HepG2 (cell line): ENCODE data around the gene METTL26. TPM values are rescaled to one million over a fixed set of nuclear protein-coding genes. Genes with fewer than 3 reads are reported as not detected.

Experiments used
- AKNA ChIP-seq: sonication (generic); formaldehyde crosslinking; IDR thresholded peaks from 2 replicates; pipeline ENCODE4 v1.4.0; 2020; ENCODE audit warnings: missing genetic modification reagents, borderline replicate concordance
- CC2D1A ChIP-seq: sonication (generic); formaldehyde crosslinking; IDR thresholded peaks from 2 replicates; pipeline ENCODE4 v1.8.1; 2023; ENCODE audit warnings: mild to moderate bottlenecking, missing genetic modification reagents
- CENPBD1 ChIP-seq: sonication (generic); formaldehyde crosslinking; IDR thresholded peaks from 2 replicates; pipeline ENCODE4 v1.8.0; 2022; ENCODE audit warnings: missing genetic modification reagents, low read depth, mild to moderate bottlenecking, borderline replicate concordance
- CREB1 ChIP-seq, 2 experiments: fragments of 450-650 bp in 1 of 2; IDR thresholded peaks; 2 replicates each; pipeline ENCODE4 v1.6.1; 2016 to 2017; ENCODE audit warnings: control low read depth in 1 of 2, mild to moderate bottlenecking in 1 of 2, missing compliant biosample characterization in 1 of 2, missing genetic modification characterization in 1 of 2
- MXD3 ChIP-seq: IDR thresholded peaks from 2 replicates; pipeline ENCODE4 v1.6.1; 2016; ENCODE audit warnings: mild to moderate bottlenecking, missing biosample characterization, missing genetic modification reagents
- NBN ChIP-seq: fragments of 450-650 bp; conservative IDR thresholded peaks from 2 replicates; pipeline ENCODE4 v1.6.1; 2017
- NCOR1 ChIP-seq: fragments of 200-600 bp; sonication (generic); IDR thresholded peaks from 2 replicates; pipeline ENCODE4 v1.7.0; 2017; ENCODE audit warnings: antibody characterized with exemption, low read length, borderline replicate concordance
- PBX3 ChIP-seq: sonication (generic); formaldehyde crosslinking; IDR thresholded peaks from 2 replicates; pipeline ENCODE4 v1.8.1; 2023; ENCODE audit warnings: missing genetic modification reagents, inconsistent platforms, borderline replicate concordance
- SIX4 ChIP-seq: sonication (generic); formaldehyde crosslinking; IDR thresholded peaks from 2 replicates; pipeline ENCODE4 v1.4.0; 2020; ENCODE audit warnings: missing genetic modification reagents
- SNRNP70 ChIP-seq: fragments of 200-400 bp; formaldehyde crosslinking; IDR thresholded peaks from 2 replicates; pipeline ENCODE4 v1.6.1; 2017; ENCODE audit warnings: mild to moderate bottlenecking, low read depth, low read length, moderate library complexity
- SRSF4 ChIP-seq: fragments of 200-400 bp; formaldehyde crosslinking; IDR thresholded peaks from one replicate; pipeline ENCODE4 v1.6.1; 2018; ENCODE audit warnings: mild to moderate bottlenecking, low read depth, low read length, moderate library complexity; ENCODE audit not compliant: poor library complexity, severe bottlenecking
- TEAD3 ChIP-seq: optimal IDR thresholded peaks from 2 replicates; pipeline ENCODE3; 2016; ENCODE audit warnings: borderline replicate concordance
- ZFP37 ChIP-seq: sonication (generic); formaldehyde crosslinking; IDR thresholded peaks from 2 replicates; pipeline ENCODE4 v1.4.0; 2020; ENCODE audit warnings: missing genetic modification reagents, borderline replicate concordance
- ZFP90 ChIP-seq: sonication (generic); formaldehyde crosslinking; IDR thresholded peaks from 2 replicates; pipeline ENCODE4 v1.8.0; 2022; ENCODE audit warnings: missing genetic modification reagents, mild to moderate bottlenecking, inconsistent platforms, borderline replicate concordance
- ZNF30 ChIP-seq: sonication (generic); formaldehyde crosslinking; IDR thresholded peaks from 2 replicates; pipeline ENCODE4 v1.5.0; 2020; ENCODE audit warnings: mild to moderate bottlenecking, missing genetic modification reagents
- ZNF33B ChIP-seq: sonication (generic); formaldehyde crosslinking; IDR thresholded peaks from 2 replicates; pipeline ENCODE4 v1.5.1; 2020; ENCODE audit warnings: mild to moderate bottlenecking, missing genetic modification reagents
- ZNF547 ChIP-seq: sonication (generic); formaldehyde crosslinking; IDR thresholded peaks from 2 replicates; pipeline ENCODE4 v1.5.1; 2020; ENCODE audit warnings: mild to moderate bottlenecking, missing genetic modification reagents
- ZNF652 ChIP-seq: IDR thresholded peaks from 2 replicates; pipeline ENCODE4 v1.6.1; 2016; ENCODE audit warnings: low read depth, borderline replicate concordance
- ZNF674 ChIP-seq: sonication (generic); formaldehyde crosslinking; IDR thresholded peaks from 2 replicates; pipeline ENCODE4 v1.5.0; 2020; ENCODE audit warnings: low read depth, mild to moderate bottlenecking, missing genetic modification reagents
- ZNF740 ChIP-seq: sonication (generic); formaldehyde crosslinking; IDR thresholded peaks from 2 replicates; pipeline ENCODE4 v1.4.0; 2020; ENCODE audit warnings: missing genetic modification reagents
- ZNF788 ChIP-seq: sonication (generic); formaldehyde crosslinking; IDR thresholded peaks from 2 replicates; pipeline ENCODE4 v1.5.0; 2020; ENCODE audit warnings: mild to moderate bottlenecking, missing genetic modification reagents, borderline replicate concordance
- ZZZ3 ChIP-seq: sonication (generic); formaldehyde crosslinking; IDR thresholded peaks from 2 replicates; pipeline ENCODE4 v1.4.0; 2020; ENCODE audit warnings: missing genetic modification reagents, mild to moderate bottlenecking, borderline replicate concordance
- polyA plus RNA-seq, 8 experiments: library from polyadenylated mRNA; depleted of rRNA in 3 of 8; stranded (reverse) in 7 of 8; unstranded in 1 of 8; fragments of >200 nt; fragmentation: Illumina TruSeq in 4 of 8; extraction: Trizol in 4 of 8; gene quantifications; 2 replicates each; pipeline versions ENCODE4 v1.2.1 to v1.2.3, GENCODE V29; 2011 to 2016; ENCODE audit warnings: low read depth in 4 of 8, missing spikeins in 1 of 8, mixed read lengths in 1 of 8; ENCODE audit not compliant: insufficient read depth in 1 of 8
- total RNA-seq, 5 experiments: library from RNA; depleted of rRNA; stranded (reverse); fragments of >200 nt; fragmentation: Illumina TruSeq; extraction: Trizol; gene quantifications; 2 replicates each; pipeline ENCODE4 v1.2.3, GENCODE V29; 2016; ENCODE audit warnings: low read depth in 1 of 5

The METTL26 gene
- total and polyA plus RNA-seq, 2 of the 13 experiments (the other 11 are each of a cell fraction or from before 2014, with no cell fraction given): 65.5 to 70.1 TPM

GRCh38 chr16:642189-643049, 6.3 kb upstream of the METTL26 start (continued):
- no peak for TF ChIP-seq NCOR1
- no peak for TF ChIP-seq SNRNP70
- no peak for TF ChIP-seq SRSF4
- no peak for TF ChIP-seq ZFP37
- TF ChIP-seq ZNF652: no peak
- TF ChIP-seq ZNF740: peak; percentile 82
- no peak for TF ChIP-seq ZNF30 (CRISPR knock-in tag)
- peak; percentile 69 for TF ChIP-seq ZNF33B (CRISPR knock-in tag)
- no peak for TF ChIP-seq ZNF674 (CRISPR knock-in tag)
- no peak for TF ChIP-seq CREB1 (IDR thresholded peaks at IDR 0.05)
- TF ChIP-seq CREB1 (CRISPR knock-in tag; IDR thresholded peaks at IDR 0.05): no peak
- TF ChIP-seq ZZZ3 (CRISPR knock-in tag): no peak
- TF ChIP-seq NBN: no peak
- peak; percentile 79 for TF ChIP-seq MXD3
- peak; percentile 41; the same call in 1 of the 2 replicates for TF ChIP-seq SIX4 (CRISPR knock-in tag)
- TF ChIP-seq CC2D1A: no peak
- no peak; the same call in 1 of the 2 replicates for TF ChIP-seq ZNF547 (CRISPR knock-in tag)
- no peak for TF ChIP-seq PBX3 (CRISPR knock-in tag)
- no peak for TF ChIP-seq AKNA (CRISPR knock-in tag)
- no peak for TF ChIP-seq TEAD3
- TF ChIP-seq ZNF788: no peak; the same call in none of the 2 replicates
- TF ChIP-seq CENPBD1 (CRISPR knock-in tag): no peak
- TF ChIP-seq ZFP90 (CRISPR knock-in tag): peak; percentile 24; the same call in 1 of the 2 replicates
